ENCODE measurements around the gene CERKL. TPM values are rescaled to one million over a fixed set of nuclear protein-coding genes. Genes with fewer than 3 reads are reported as not detected.
"Not testable (repeated sequence)": the region's sequence is repeated elsewhere in the genome, so short reads cannot be mapped to it uniquely, and the experiment has no call there.

CERKL gene, protein sequence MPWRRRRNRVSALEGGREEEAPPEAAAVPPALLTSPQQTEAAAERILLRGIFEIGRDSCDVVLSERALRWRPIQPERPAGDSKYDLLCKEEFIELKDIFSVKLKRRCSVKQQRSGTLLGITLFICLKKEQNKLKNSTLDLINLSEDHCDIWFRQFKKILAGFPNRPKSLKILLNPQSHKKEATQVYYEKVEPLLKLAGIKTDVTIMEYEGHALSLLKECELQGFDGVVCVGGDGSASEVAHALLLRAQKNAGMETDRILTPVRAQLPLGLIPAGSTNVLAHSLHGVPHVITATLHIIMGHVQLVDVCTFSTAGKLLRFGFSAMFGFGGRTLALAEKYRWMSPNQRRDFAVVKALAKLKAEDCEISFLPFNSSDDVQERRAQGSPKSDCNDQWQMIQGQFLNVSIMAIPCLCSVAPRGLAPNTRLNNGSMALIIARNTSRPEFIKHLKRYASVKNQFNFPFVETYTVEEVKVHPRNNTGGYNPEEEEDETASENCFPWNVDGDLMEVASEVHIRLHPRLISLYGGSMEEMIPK
- not detected for total RNA-seq
- polyA plus RNA-seq: under 1 TPM in 1 of 3 donors, not detected in 2; 0.03 TPM
- long read RNA-seq, donor 1: 0 reads
- long read RNA-seq, donor 2: 0 reads
- long read RNA-seq, donor 3: 0 reads
- long read RNA-seq, donor 4: 0 reads
- long read RNA-seq, donor 5: 0 reads
- long read RNA-seq, donor 6: 0 reads
- long read RNA-seq, donor 7: 0 reads
- long read RNA-seq, donor 8: 0 reads
- long read RNA-seq, donor 9: 0 reads
- long read RNA-seq, donor 10: 0 reads

DNA sequence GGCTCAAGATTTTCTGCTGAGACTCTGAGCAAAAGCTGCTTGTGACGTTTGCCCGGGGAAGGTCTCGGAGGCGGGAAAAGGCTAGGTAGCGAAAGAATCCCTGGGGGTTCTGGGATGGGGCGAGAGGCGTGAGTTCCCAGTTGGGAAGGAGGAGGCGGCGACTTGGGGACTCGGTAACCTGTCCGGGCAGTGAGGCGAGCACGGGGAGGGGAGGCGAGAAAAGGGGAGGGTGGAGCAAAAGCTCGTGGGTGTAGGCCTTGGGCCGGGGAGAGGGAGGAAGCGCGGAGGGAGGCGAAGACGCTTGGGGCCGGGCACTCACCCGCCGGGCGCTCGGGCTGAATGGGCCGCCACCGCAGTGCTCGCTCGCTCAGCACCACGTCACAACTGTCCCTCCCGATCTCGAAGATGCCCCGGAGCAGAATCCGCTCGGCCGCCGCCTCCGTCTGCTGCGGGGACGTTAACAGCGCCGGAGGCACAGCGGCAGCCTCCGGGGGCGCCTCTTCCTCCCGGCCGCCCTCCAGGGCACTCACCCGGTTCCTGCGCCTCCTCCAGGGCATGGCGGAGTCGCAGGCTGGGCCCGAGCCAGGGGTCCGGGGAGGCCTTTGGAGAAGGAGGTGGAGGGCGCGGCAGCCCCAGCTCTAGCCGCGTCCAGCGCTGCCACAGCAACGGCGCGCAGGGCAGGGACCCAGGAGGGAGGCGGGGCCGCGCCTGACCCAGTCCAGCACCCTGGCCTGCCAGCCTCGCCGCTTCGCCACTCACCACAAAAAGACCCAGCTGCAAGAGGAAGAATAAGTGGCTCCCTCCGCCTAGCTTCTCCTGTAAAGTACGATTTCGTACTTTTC is at the start of gene CERKL:
Gene CERKL, minus strand, starts transcription at position 656 of the 842 bp plus-strand sequence. Its CDS starts 99 bp downstream, at position 557.
- TF ChIP-seq POLR2A (IDR thresholded peaks at IDR 0.05): no peak
- TF ChIP-seq, protein P1, sequence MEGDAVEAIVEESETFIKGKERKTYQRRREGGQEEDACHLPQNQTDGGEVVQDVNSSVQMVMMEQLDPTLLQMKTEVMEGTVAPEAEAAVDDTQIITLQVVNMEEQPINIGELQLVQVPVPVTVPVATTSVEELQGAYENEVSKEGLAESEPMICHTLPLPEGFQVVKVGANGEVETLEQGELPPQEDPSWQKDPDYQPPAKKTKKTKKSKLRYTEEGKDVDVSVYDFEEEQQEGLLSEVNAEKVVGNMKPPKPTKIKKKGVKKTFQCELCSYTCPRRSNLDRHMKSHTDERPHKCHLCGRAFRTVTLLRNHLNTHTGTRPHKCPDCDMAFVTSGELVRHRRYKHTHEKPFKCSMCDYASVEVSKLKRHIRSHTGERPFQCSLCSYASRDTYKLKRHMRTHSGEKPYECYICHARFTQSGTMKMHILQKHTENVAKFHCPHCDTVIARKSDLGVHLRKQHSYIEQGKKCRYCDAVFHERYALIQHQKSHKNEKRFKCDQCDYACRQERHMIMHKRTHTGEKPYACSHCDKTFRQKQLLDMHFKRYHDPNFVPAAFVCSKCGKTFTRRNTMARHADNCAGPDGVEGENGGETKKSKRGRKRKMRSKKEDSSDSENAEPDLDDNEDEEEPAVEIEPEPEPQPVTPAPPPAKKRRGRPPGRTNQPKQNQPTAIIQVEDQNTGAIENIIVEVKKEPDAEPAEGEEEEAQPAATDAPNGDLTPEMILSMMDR (IDR thresholded peaks at IDR 0.05): no peak
- no peaks in the 10 kb centered on the region for H3K36me3 ChIP-seq (replicated peaks in 1 of 2)
- H3K4me1 ChIP-seq (replicated peaks in 1 of 2): peaks cover 0 to 9% of the 10 kb centered on the region in 2 donors
- WGBS, 4 donors: 2 to 11% (median 3%) methylated on average over 20 to 70 of the region's 70 CpGs
- H3K4me3 ChIP-seq: peak within 1 kb of the TSS in 2 of 4 donors; percentile 2 to 52
- H3K27ac ChIP-seq: no peak within 1 kb of the TSS
- intact Hi-C loops (cut with DNase I): no loop called here
- peak in 4 of 7 donors; percentile 5 to 19 (median 15) for DNase-seq
- H3K9me3 ChIP-seq (replicated peaks in 1 of 3): no peaks in the 10 kb centered on the region
- peaks cover 11% of the 10 kb centered on the region for H3K27me3 ChIP-seq

DNA sequence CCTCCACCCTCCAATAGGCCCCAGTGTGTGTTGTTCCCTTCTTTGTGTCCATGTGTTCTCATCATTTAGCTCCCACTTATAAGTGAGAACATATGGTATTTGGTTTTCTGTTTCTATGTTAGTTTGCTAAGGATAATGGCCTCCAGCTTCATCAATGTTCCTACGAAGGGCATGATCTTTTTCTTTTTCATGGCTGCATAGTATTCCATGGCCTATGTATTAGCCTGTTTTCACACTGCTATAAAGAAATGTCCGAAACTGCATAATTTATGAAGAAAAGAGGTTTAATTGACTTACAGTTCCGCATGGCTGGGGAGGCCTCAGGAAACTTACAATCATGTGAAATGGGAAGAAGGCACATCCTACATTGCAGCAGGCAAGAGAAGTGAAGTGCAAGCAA is 45.6 kb upstream of the CERKL start:
- H3K4me3 ChIP-seq; H3K27me3 ChIP-seq; DNase-seq; H3K9me3 ChIP-seq (replicated peaks in 1 of 3); intact Hi-C loops (cut with DNase I); H3K4me1 ChIP-seq (replicated peaks in 1 of 2); H3K36me3 ChIP-seq (replicated peaks in 1 of 2); H3K27ac ChIP-seq: not testable (repeated sequence)
- 79 to 86% (median 82%) methylated on average over 3 of the region's 3 CpGs for WGBS, 4 donors

DNA sequence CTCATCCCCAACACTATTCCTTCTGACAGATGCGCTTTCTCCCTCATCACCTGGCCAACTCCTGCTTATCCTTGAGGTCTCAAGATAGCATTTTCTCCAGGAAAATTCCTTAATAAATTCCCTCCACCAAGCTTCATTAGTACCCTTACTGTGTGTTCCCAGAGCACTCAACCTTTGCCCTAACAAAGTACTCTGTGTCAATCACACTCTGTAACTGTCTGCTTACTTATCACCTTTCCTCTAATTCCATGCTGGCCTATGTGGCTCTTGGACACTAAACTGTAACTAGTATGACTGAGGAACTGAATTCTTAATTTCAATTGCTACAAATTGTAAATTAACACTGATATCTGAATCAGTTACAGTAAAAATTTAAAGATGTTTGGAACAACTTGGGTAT is 41.3 kb upstream of the CERKL start:
- no peak overlapping the region for H3K27ac ChIP-seq
- intact Hi-C loops (cut with DNase I): no loop called here
- H3K9me3 ChIP-seq (replicated peaks in 1 of 3): no peaks in the 10 kb centered on the region
- no peak for DNase-seq
- TF ChIP-seq, protein P1 (IDR thresholded peaks at IDR 0.05): no peak
- no peak for TF ChIP-seq POLR2A (IDR thresholded peaks at IDR 0.05)
- no peak overlapping the region for H3K4me3 ChIP-seq
- no peaks in the 10 kb centered on the region for H3K4me1 ChIP-seq (replicated peaks in 1 of 2)
- no peaks in the 10 kb centered on the region for H3K36me3 ChIP-seq (replicated peaks in 1 of 2)
- WGBS, 4 donors: 85 to 100% (median 87%) methylated on average over 1 of the region's 1 CpG
- H3K27me3 ChIP-seq: no peaks in the 10 kb centered on the region

DNA sequence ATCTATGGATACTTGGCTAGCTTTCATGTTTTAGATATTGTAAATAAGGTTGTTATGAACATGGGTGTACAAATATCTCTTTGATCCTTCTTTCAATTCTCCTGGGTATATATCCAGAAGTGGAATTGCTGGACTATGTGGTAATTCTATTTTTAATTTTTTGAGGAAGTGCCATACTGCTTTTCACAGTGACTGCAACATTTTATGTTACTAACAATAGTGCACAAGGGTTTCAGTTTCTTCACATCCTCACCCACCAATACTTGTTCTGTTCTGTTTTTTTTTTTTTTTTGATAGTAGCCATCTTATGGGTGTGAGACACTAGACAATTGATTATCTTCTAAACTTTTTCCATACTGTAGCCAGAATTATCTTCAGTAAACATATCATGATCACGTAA is 40.7 kb upstream of the CERKL start:
- Histone ChIP-seq H3K4me3 (no peak overlapping the region), H3K9me3 (replicated peaks in 1 of 3) (no peaks in the 10 kb centered on the region), H3K27me3 (no peaks in the 10 kb centered on the region), H3K4me1 (replicated peaks in 1 of 2) (no peaks in the 10 kb centered on the region), H3K36me3 (replicated peaks in 1 of 2) (no peaks in the 10 kb centered on the region), H3K27ac (no peak overlapping the region)
- WGBS, 4 donors: 69 to 85% (median 79%) methylated on average over 1 of the region's 1 CpG
- intact Hi-C loops (cut with DNase I): no loop called here
- DNase-seq: no peak
- no peak for TF ChIP-seq POLR2A (IDR thresholded peaks at IDR 0.05)
- TF ChIP-seq, protein P1 (IDR thresholded peaks at IDR 0.05): no peak
